ENCODE data around the gene PYCARD.

PYCARD gene

GRCh38 chr16:31184888-31185287 is 17.7 kb downstream of the PYCARD start:
- H4K20me1 ChIP-seq (ENCODE audit: insufficient read depth, low read length) = peaks cover 92% of the 10 kb centered on the region
- ATAC-seq (ENCODE audit: insufficient read depth, low read depth) = no peak

GRCh38 chr16:31183432-31184428 is 18.8 kb downstream of the PYCARD start:
- H3K4me3 ChIP-seq (ENCODE audit: low read depth in 1 of 2, low read length in 2 of 2) = peak overlapping the region in 1 of 2 experiments; percentile 87; a peak in 2 of 4 replicates
- DNase-seq (no peak), ATAC-seq (ENCODE audit: insufficient read depth, low read depth) (no peak)
- H3K9ac ChIP-seq (ENCODE audit: low read depth, low read length) = peak overlapping the region; percentile 91; the same call in 1 of the 2 replicates
- peaks cover 95% of the 10 kb centered on the region for H3K79me2 ChIP-seq (ENCODE audit: insufficient read depth, low read length)
- no peaks in the 10 kb centered on the region for H3K9me3 ChIP-seq (ENCODE audit: insufficient read depth, low read length, severe bottlenecking)
- peaks cover 80% of the 10 kb centered on the region for H4K20me1 ChIP-seq (ENCODE audit: insufficient read depth, low read length)
- H3K4me2 ChIP-seq (ENCODE audit: insufficient read depth, low read length) = peak overlapping the region; percentile 98
- H3K4me1 ChIP-seq (ENCODE audit: insufficient read depth, low read length) = peaks cover 50% of the 10 kb centered on the region
- no peaks in the 10 kb centered on the region for H3K27me3 ChIP-seq (ENCODE audit: insufficient read depth, low read length, poor library complexity)
- H3K36me3 ChIP-seq (ENCODE audit: insufficient read depth, low read length) = peaks cover 80% of the 10 kb centered on the region
- TF ChIP-seq CTCF (IDR thresholded peaks at IDR 0.05; ENCODE audit: borderline replicate concordance, extremely low read depth, low read length, poor library complexity, severe bottlenecking) (no peak), EZH2 (IDR thresholded peaks at IDR 0.05; ENCODE audit: borderline replicate concordance, low read depth, low read length, severe bottlenecking) (no peak)
- no peak overlapping the region for H3K27ac ChIP-seq (ENCODE audit: low read length)
- no peak overlapping the region for H2AFZ ChIP-seq (ENCODE audit: low read depth, low read length)

More at GRCh38 chr16:31184888-31185287, 17.7 kb downstream of the PYCARD start:
- Histone ChIP-seq H3K4me1 (ENCODE audit: insufficient read depth, low read length) (peaks cover 43% of the 10 kb centered on the region), H3K9me3 (ENCODE audit: insufficient read depth, low read length, severe bottlenecking) (no peaks in the 10 kb centered on the region), H3K4me3 (ENCODE audit: low read depth in 1 of 2, low read length in 2 of 2) (no peak overlapping the region), H2AFZ (ENCODE audit: low read depth, low read length) (no peak overlapping the region), H3K27ac (ENCODE audit: low read length) (no peak overlapping the region), H3K4me2 (ENCODE audit: insufficient read depth, low read length) (peak overlapping the region; percentile 37; the same call in 1 of the 2 replicates), H3K27me3 (ENCODE audit: insufficient read depth, low read length, poor library complexity) (no peaks in the 10 kb centered on the region), H3K79me2 (ENCODE audit: insufficient read depth, low read length) (peaks cover 98% of the 10 kb centered on the region), H3K9ac (ENCODE audit: low read depth, low read length) (no peak overlapping the region), H3K36me3 (ENCODE audit: insufficient read depth, low read length) (peaks cover 92% of the 10 kb centered on the region)
- no peak for TF ChIP-seq EZH2 (IDR thresholded peaks at IDR 0.05; ENCODE audit: borderline replicate concordance, low read depth, low read length, severe bottlenecking)
- no peak for TF ChIP-seq CTCF (IDR thresholded peaks at IDR 0.05; ENCODE audit: borderline replicate concordance, extremely low read depth, low read length, poor library complexity, severe bottlenecking)
- DNase-seq = no peak

- ATAC-seq (ENCODE audit: insufficient read depth, low read depth) (no peak), DNase-seq (no peak)
- peaks cover 73% of the 10 kb centered on the region for H4K20me1 ChIP-seq (ENCODE audit: insufficient read depth, low read length)
- H3K4me2 ChIP-seq (ENCODE audit: insufficient read depth, low read length) = peak overlapping the region; percentile 98
- no peaks in the 10 kb centered on the region for H3K27me3 ChIP-seq (ENCODE audit: insufficient read depth, low read length, poor library complexity)
- H3K9ac ChIP-seq (ENCODE audit: low read depth, low read length) = peak overlapping the region; percentile 91
- H3K79me2 ChIP-seq (ENCODE audit: insufficient read depth, low read length) = peaks cover 90% of the 10 kb centered on the region
- H3K9me3 ChIP-seq (ENCODE audit: insufficient read depth, low read length, severe bottlenecking) = no peaks in the 10 kb centered on the region
- H2AFZ ChIP-seq (ENCODE audit: low read depth, low read length) = no peak overlapping the region
- peaks cover 67% of the 10 kb centered on the region for H3K36me3 ChIP-seq (ENCODE audit: insufficient read depth, low read length)
- H3K4me3 ChIP-seq (ENCODE audit: low read depth in 1 of 2, low read length in 2 of 2) = peak overlapping the region; percentile 17 to 87; a peak in 3 of 4 replicates
- H3K27ac ChIP-seq (ENCODE audit: low read length) = peak overlapping the region; percentile 43; the same call in 1 of the 2 replicates
- TF ChIP-seq EZH2 (IDR thresholded peaks at IDR 0.05; ENCODE audit: borderline replicate concordance, low read depth, low read length, severe bottlenecking) (no peak), CTCF (IDR thresholded peaks at IDR 0.05; ENCODE audit: borderline replicate concordance, extremely low read depth, low read length, poor library complexity, severe bottlenecking) (no peak)
- H3K4me1 ChIP-seq (ENCODE audit: insufficient read depth, low read length) = peaks cover 63% of the 10 kb centered on the region
These were observed 20.2 kb downstream of the PYCARD start for GRCh38 chr16:31182391-31182790.

All from DND-41 (cell line).